Measurements from ENCODE around the gene PSMD10.

- TF ChIP-seq CTCF (conservative IDR thresholded peaks at IDR 0.05; ENCODE audit: low read length) (no peak), EZH2phosphoT487 (IDR thresholded peaks at IDR 0.05; ENCODE audit: borderline replicate concordance, low read depth, low read length) (no peak)
Measured at GRCh38 chrX:108053218-108053617, 38.1 kb downstream of the PSMD10 start.
